K562 (cell line): ENCODE data around the gene SCYL1. TPM values are rescaled to one million over a fixed set of nuclear protein-coding genes. Genes with fewer than 3 reads are reported as not detected.

Experiments used
- ADNP ChIP-seq: fragments of 200-800 bp; sonication (Bioruptor generic); IDR thresholded peaks from 2 replicates; pipeline ENCODE4 v1.6.1; 2016; ENCODE audit warnings: missing genetic modification characterization, missing compliant biosample characterization
- ARHGAP35 ChIP-seq: fragments of 450-650 bp; IDR thresholded peaks from 2 replicates; pipeline ENCODE4 v1.6.1; 2018; ENCODE audit not compliant: partially characterized antibody
- CBX3 ChIP-seq, 2 experiments: IDR thresholded peaks; 1 replicate in 1 of 2; 2 replicates in 1 of 2; pipeline ENCODE4 v1.6.1; 2012; ENCODE audit warnings: inconsistent platforms in 2 of 2, low read length in 2 of 2, borderline replicate concordance in 1 of 2, control low read depth in 1 of 2
- CREM ChIP-seq: IDR thresholded peaks from 2 replicates; pipeline ENCODE4 v1.6.1; 2014; ENCODE audit warnings: antibody characterized with exemption, low read depth
- DACH1 ChIP-seq: fragments of 450-650 bp; IDR thresholded peaks from 2 replicates; pipeline ENCODE4 v1.6.1; 2018; ENCODE audit not compliant: partially characterized antibody
- EHMT2 ChIP-seq: fragments of 450-650 bp; IDR thresholded peaks from 2 replicates; pipeline ENCODE4 v1.6.1; 2018; ENCODE audit warnings: antibody characterized with exemption
- EWSR1 ChIP-seq: fragments of 450-650 bp; IDR thresholded peaks from 2 replicates; pipeline ENCODE4 v1.6.1; 2018; ENCODE audit warnings: borderline replicate concordance, mild to moderate bottlenecking, low read depth, moderate library complexity; ENCODE audit not compliant: partially characterized antibody
- FOXJ3 ChIP-seq: sonication (generic); formaldehyde crosslinking; IDR thresholded peaks from 2 replicates; pipeline ENCODE4 v1.4.0; 2020; ENCODE audit warnings: mild to moderate bottlenecking, missing genetic modification reagents
- KHSRP ChIP-seq: fragments of 450-650 bp; IDR thresholded peaks from 2 replicates; pipeline ENCODE4 v1.6.1; 2017
- KLF6 ChIP-seq: fragments of 250-450 bp; sonication (Bioruptor Pico); IDR thresholded peaks from 2 replicates; pipeline ENCODE4 v1.4.0; 2020; ENCODE audit warnings: mild to moderate bottlenecking, moderate library complexity, borderline replicate concordance
- MAFG ChIP-seq: fragments of 450-650 bp; conservative IDR thresholded peaks from 2 replicates; pipeline ENCODE4 v1.6.1; 2016; ENCODE audit warnings: missing genetic modification characterization, missing compliant biosample characterization
- PCBP1 ChIP-seq: fragments of 200-400 bp; formaldehyde crosslinking; IDR thresholded peaks from 2 replicates; pipeline ENCODE4 v1.6.1; 2018; ENCODE audit warnings: mild to moderate bottlenecking, low read depth, low read length; ENCODE audit not compliant: poor library complexity, severe bottlenecking
- PHB2 ChIP-seq: fragments of 450-650 bp; IDR thresholded peaks from 2 replicates; pipeline ENCODE4 v1.6.1; 2017; ENCODE audit warnings: low read depth
- SMAD1 ChIP-seq: fragments of 150-350 bp; IDR thresholded peaks from 2 replicates; pipeline ENCODE4 v1.6.1; 2014; ENCODE audit warnings: low read length, low read depth; ENCODE audit not compliant: partially characterized antibody
- SMAD3 ChIP-seq: fragments of 450-650 bp; formaldehyde crosslinking; conservative IDR thresholded peaks from 2 replicates; pipeline ENCODE4 v1.4.0; 2020; ENCODE audit warnings: mild to moderate bottlenecking
- TAF1 ChIP-seq: IDR thresholded peaks from 2 replicates; pipeline ENCODE4 v1.6.1; 2011; ENCODE audit warnings: mild to moderate bottlenecking, low read length, moderate library complexity; ENCODE audit not compliant: insufficient read depth, control insufficient read depth, severe bottlenecking; ENCODE audit errors: extremely low read depth
- ZFP1 ChIP-seq: fragments of 450-650 bp; formaldehyde crosslinking; IDR thresholded peaks from 2 replicates; pipeline ENCODE4 v1.4.0; 2020; ENCODE audit warnings: mild to moderate bottlenecking, mixed read lengths
- polyA plus RNA-seq, 8 experiments: library from polyadenylated mRNA; depleted of rRNA in 4 of 8; stranded (reverse) in 5 of 8; unstranded in 3 of 8; fragments of >200 nt; fragmentation: Nextera tagmentation in 2 of 8; fragmentation: Illumina TruSeq in 1 of 8; extraction: Ambion mirVana in 2 of 8; extraction: Trizol in 1 of 8; gene quantifications; 2 replicates each; pipeline versions ENCODE4 v1.2.1 to v1.2.3, GENCODE V29; 2011 to 2014; ENCODE audit warnings: inconsistent platforms in 1 of 8, missing spikeins in 1 of 8
- total RNA-seq, 7 experiments: library from RNA; depleted of rRNA in 6 of 7; stranded (reverse); fragments of >200 nt in 6 of 7; fragmentation: Illumina TruSeq in 2 of 7; extraction: Trizol in 2 of 7; gene quantifications; 2 replicates each; pipeline versions ENCODE4 v1.2.1 to v1.2.3, GENCODE V29; 2011 to 2021; ENCODE audit warnings: low replicate concordance in 1 of 7
- TF ChIP-seq, protein P1 (sequence below): fragments of 250-450 bp; sonication (Bioruptor Pico); IDR thresholded peaks from 2 replicates; pipeline ENCODE4 v1.4.0; 2020
- TF ChIP-seq, protein P2 (sequence below): fragments of 450-650 bp; IDR thresholded peaks from 2 replicates; pipeline ENCODE4 v1.6.1; 2016; ENCODE audit warnings: antibody characterized with exemption
- TF ChIP-seq, protein P3 (sequence below): IDR thresholded peaks from 2 replicates; pipeline ENCODE4 v1.6.1; 2011; ENCODE audit warnings: borderline replicate concordance, low read depth, mild to moderate bottlenecking, moderate library complexity, low read length; ENCODE audit not compliant: insufficient read depth, poor library complexity, severe bottlenecking

SCYL1 gene
- total and polyA plus RNA-seq, 9 of the 15 experiments (the other 6 are each of a cell fraction or from before 2014, with no cell fraction given): 1.9 to 145 (median 57.6) TPM

GRCh38 chr11:65487467-65488272, 37.2 kb upstream of the SCYL1 start (continued):
- TF ChIP-seq, protein P1, sequence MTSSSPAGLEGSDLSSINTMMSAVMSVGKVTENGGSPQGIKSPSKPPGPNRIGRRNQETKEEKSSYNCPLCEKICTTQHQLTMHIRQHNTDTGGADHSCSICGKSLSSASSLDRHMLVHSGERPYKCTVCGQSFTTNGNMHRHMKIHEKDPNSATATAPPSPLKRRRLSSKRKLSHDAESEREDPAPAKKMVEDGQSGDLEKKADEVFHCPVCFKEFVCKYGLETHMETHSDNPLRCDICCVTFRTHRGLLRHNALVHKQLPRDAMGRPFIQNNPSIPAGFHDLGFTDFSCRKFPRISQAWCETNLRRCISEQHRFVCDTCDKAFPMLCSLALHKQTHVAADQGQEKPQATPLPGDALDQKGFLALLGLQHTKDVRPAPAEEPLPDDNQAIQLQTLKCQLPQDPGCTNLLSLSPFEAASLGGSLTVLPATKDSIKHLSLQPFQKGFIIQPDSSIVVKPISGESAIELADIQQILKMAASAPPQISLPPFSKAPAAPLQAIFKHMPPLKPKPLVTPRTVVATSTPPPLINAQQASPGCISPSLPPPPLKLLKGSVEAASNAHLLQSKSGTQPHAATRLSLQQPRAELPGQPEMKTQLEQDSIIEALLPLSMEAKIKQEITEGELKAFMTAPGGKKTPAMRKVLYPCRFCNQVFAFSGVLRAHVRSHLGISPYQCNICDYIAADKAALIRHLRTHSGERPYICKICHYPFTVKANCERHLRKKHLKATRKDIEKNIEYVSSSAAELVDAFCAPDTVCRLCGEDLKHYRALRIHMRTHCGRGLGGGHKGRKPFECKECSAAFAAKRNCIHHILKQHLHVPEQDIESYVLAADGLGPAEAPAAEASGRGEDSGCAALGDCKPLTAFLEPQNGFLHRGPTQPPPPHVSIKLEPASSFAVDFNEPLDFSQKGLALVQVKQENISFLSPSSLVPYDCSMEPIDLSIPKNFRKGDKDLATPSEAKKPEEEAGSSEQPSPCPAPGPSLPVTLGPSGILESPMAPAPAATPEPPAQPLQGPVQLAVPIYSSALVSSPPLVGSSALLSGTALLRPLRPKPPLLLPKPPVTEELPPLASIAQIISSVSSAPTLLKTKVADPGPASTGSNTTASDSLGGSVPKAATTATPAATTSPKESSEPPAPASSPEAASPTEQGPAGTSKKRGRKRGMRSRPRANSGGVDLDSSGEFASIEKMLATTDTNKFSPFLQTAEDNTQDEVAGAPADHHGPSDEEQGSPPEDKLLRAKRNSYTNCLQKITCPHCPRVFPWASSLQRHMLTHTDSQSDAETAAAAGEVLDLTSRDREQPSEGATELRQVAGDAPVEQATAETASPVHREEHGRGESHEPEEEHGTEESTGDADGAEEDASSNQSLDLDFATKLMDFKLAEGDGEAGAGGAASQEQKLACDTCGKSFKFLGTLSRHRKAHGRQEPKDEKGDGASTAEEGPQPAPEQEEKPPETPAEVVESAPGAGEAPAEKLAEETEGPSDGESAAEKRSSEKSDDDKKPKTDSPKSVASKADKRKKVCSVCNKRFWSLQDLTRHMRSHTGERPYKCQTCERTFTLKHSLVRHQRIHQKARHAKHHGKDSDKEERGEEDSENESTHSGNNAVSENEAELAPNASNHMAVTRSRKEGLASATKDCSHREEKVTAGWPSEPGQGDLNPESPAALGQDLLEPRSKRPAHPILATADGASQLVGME (CRISPR knock-in tag): peak; percentile 99
- no peak for TF ChIP-seq SMAD3 (CRISPR knock-in tag)
- TF ChIP-seq, protein P2, sequence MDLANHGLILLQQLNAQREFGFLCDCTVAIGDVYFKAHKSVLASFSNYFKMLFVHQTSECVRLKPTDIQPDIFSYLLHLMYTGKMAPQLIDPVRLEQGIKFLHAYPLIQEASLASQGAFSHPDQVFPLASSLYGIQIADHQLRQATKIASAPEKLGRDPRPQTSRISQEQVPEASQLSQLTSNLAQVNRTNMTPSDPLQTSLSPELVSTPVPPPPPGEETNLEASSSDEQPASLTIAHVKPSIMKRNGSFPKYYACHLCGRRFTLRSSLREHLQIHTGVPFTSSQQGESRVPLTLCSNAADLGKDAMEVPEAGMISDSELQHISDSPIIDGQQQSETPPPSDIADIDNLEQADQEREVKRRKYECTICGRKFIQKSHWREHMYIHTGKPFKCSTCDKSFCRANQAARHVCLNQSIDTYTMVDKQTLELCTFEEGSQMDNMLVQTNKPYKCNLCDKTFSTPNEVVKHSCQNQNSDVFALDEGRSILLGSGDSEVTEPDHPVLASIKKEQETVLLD: no peak
- no peak for TF ChIP-seq EHMT2
- TF ChIP-seq TAF1: no peak
- no peak for TF ChIP-seq EWSR1
- no peak for TF ChIP-seq PHB2
- no peak for TF ChIP-seq KLF6
- no peak for TF ChIP-seq ADNP (tag)
- TF ChIP-seq, protein P3, sequence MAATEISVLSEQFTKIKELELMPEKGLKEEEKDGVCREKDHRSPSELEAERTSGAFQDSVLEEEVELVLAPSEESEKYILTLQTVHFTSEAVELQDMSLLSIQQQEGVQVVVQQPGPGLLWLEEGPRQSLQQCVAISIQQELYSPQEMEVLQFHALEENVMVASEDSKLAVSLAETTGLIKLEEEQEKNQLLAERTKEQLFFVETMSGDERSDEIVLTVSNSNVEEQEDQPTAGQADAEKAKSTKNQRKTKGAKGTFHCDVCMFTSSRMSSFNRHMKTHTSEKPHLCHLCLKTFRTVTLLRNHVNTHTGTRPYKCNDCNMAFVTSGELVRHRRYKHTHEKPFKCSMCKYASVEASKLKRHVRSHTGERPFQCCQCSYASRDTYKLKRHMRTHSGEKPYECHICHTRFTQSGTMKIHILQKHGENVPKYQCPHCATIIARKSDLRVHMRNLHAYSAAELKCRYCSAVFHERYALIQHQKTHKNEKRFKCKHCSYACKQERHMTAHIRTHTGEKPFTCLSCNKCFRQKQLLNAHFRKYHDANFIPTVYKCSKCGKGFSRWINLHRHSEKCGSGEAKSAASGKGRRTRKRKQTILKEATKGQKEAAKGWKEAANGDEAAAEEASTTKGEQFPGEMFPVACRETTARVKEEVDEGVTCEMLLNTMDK: no peak
- TF ChIP-seq MAFG (tag): no peak
- no peak for TF ChIP-seq PCBP1
- no peak for TF ChIP-seq KHSRP
- no peak for TF ChIP-seq SMAD1
- TF ChIP-seq FOXJ3: no peak
- no peak for TF ChIP-seq CREM
- no peak for TF ChIP-seq ZFP1 (CRISPR knock-in tag)
- no peak for TF ChIP-seq DACH1
- TF ChIP-seq CBX3 (IDR thresholded peaks at IDR 0.05; ENCODE audit: borderline replicate concordance in 1 of 2, low read length in 2 of 2): no peak
- no peak for TF ChIP-seq ARHGAP35
